K562 (cell line): ENCODE results near the gene MCC.

ENCODE experiments used
- CHD2 ChIP-seq: IDR thresholded peaks from 2 replicates; pipeline ENCODE4 v1.6.1; 2011; ENCODE audit warnings: low read depth, low read length
- CTCF ChIP-seq, 3 experiments: IDR thresholded peaks in 2 of 3; conservative IDR thresholded peaks in 1 of 3; 2 replicates each; pipeline ENCODE4 v1.5.1; 2011 to 2012; ENCODE audit warnings: low read length in 3 of 3, mild to moderate bottlenecking in 3 of 3, control low read depth in 2 of 3, improper control_type of control experiment in 1 of 3, inconsistent platforms in 1 of 3, low read depth in 1 of 3, mixed read lengths in 1 of 3, moderate library complexity in 1 of 3; ENCODE audit not compliant: insufficient read depth in 2 of 3
- GATAD2A ChIP-seq: fragments of 450-650 bp; IDR thresholded peaks from 2 replicates; pipeline ENCODE4 v1.6.1; 2017
- MAZ ChIP-seq, 2 experiments: fragments of 450-650 bp in 1 of 2; sonication (generic) in 1 of 2; formaldehyde crosslinking; IDR thresholded peaks in 1 of 2; conservative IDR thresholded peaks in 1 of 2; 2 replicates each; pipeline versions ENCODE4 v1.4.0 to v1.5.0; 2020; ENCODE audit warnings: mild to moderate bottlenecking in 1 of 2, missing genetic modification reagents in 1 of 2
- RNF2 ChIP-seq: sonication (generic); IDR thresholded peaks from 2 replicates; pipeline ENCODE4 v1.6.1; 2016
- SMC3 ChIP-seq: conservative IDR thresholded peaks from 2 replicates; pipeline ENCODE4 v1.6.1; 2011; ENCODE audit warnings: low read depth, low read length, improper control_type of control experiment; ENCODE audit not compliant: insufficient read depth
- XRCC5 ChIP-seq: fragments of 200-400 bp; formaldehyde crosslinking; IDR thresholded peaks from 2 replicates; pipeline ENCODE4 v1.6.1; 2017; ENCODE audit warnings: low read depth, mild to moderate bottlenecking, low read length
- TF ChIP-seq, protein P1 (sequence below): sonication (generic); formaldehyde crosslinking; IDR thresholded peaks from 2 replicates; pipeline ENCODE4 v1.4.0; 2020; ENCODE audit warnings: mild to moderate bottlenecking, missing genetic modification reagents

DNA sequence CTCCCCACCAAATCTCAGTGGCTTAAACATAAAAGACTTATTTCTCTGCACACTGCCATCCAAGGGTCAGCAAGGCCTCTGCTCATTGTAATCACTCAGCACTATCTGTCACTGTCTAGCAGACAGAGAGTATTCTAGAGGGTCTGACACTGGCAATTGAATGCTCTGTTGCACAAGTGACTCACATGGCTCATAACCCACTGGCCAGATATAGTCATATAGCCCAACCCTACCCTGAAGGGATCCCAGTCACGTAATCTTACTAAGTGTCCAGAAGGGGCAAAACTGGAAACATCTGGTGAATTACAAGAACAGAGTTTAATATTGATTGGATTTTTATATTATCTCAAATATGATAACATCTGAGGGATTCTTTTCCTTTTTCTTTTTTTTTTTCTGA is 134.2 kb downstream of the MCC start:
- TF ChIP-seq SMC3 (no peak), XRCC5 (no peak), RNF2 (no peak), MAZ (CRISPR knock-in tag; conservative IDR thresholded peaks at IDR 0.05 in 1 of 2, IDR thresholded peaks at IDR 0.05 in 1 of 2) (no peak), CHD2 (no peak), CTCF (IDR thresholded peaks at IDR 0.05 in 2 of 3, conservative IDR thresholded peaks at IDR 0.05 in 1 of 3; ENCODE audit: insufficient read depth in 2 of 3, low read depth in 1 of 3, low read length in 3 of 3) (no peak), GATAD2A (no peak)
- TF ChIP-seq, protein P1, sequence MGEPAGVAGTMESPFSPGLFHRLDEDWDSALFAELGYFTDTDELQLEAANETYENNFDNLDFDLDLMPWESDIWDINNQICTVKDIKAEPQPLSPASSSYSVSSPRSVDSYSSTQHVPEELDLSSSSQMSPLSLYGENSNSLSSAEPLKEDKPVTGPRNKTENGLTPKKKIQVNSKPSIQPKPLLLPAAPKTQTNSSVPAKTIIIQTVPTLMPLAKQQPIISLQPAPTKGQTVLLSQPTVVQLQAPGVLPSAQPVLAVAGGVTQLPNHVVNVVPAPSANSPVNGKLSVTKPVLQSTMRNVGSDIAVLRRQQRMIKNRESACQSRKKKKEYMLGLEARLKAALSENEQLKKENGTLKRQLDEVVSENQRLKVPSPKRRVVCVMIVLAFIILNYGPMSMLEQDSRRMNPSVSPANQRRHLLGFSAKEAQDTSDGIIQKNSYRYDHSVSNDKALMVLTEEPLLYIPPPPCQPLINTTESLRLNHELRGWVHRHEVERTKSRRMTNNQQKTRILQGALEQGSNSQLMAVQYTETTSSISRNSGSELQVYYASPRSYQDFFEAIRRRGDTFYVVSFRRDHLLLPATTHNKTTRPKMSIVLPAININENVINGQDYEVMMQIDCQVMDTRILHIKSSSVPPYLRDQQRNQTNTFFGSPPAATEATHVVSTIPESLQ (CRISPR knock-in tag) = no peak
